Tibial nerve (tissue), 4 donors: ENCODE measurements around the gene CDC42SE2. TPM values are rescaled to one million over a fixed set of nuclear protein-coding genes. Genes with fewer than 3 reads are reported as not detected.
"Not testable (repeated sequence)": the region's sequence is repeated elsewhere in the genome, so short reads cannot be mapped to it uniquely, and the experiment has no call there.

Experiments used
- DNase-seq, 2 donors: peaks; one replicate each; pipeline ENCODE4 v3.0.0-alpha.2; 2019; ENCODE audit warnings: low spot score in 2 of 2
- H3K27ac ChIP-seq, 4 donors: fragments of 200-600 bp; sonication (generic) in 3 of 4; one replicate each; pipeline ENCODE4 v1.5.1; 2017 to 2019; ENCODE audit warnings: mild to moderate bottlenecking in 1 of 4
- H3K27me3 ChIP-seq, 2 donors: fragments of 200-600 bp; sonication (generic) in 1 of 2; one replicate each; pipeline versions ENCODE4 v1.5.1 to v1.6.0; 2017 to 2019
- H3K36me3 ChIP-seq, 3 donors: fragments of 200-600 bp; sonication (generic); one replicate each; pipeline ENCODE4 v1.5.1; 2018 to 2019
- H3K4me1 ChIP-seq, 4 donors: fragments of 200-600 bp; sonication (generic) in 3 of 4; one replicate each; pipeline ENCODE4 v1.5.1; 2017 to 2019
- H3K4me3 ChIP-seq, 4 donors: fragments of 200-600 bp; sonication (generic) in 3 of 4; one replicate each; pipeline ENCODE4 v1.5.1; 2017 to 2019; ENCODE audit warnings: mild to moderate bottlenecking in 1 of 4, moderate library complexity in 1 of 4
- H3K9me3 ChIP-seq, 4 donors: fragments of 200-600 bp; sonication (generic) in 3 of 4; one replicate each; pipeline ENCODE4 v1.5.1; 2017 to 2019
- EP300 ChIP-seq, 2 donors: sonication (generic); formaldehyde crosslinking; IDR thresholded peaks; one replicate each; pipeline ENCODE4 v1.6.1; 2017; ENCODE audit warnings: antibody characterized with exemption in 2 of 2, mild to moderate bottlenecking in 1 of 2
- POLR2A ChIP-seq, 2 donors: fragments of 450-650 bp; IDR thresholded peaks; one replicate each; pipeline ENCODE4 v1.6.1; 2017; ENCODE audit warnings: antibody characterized with exemption in 2 of 2, mild to moderate bottlenecking in 2 of 2, moderate library complexity in 2 of 2
- WGBS, 2 donors: methylation state at CpG; one replicate each; pipeline ENCODE4 v1.1.5; 2018; 5-methylcytosine and 5-hydroxymethylcytosine counted together
- total RNA-seq, 4 donors: library from RNA; depleted of rRNA; stranded (reverse); fragments of >200 nt; gene quantifications; one replicate each; pipeline ENCODE4 v1.1.0, GENCODE V29; 2016
- TF ChIP-seq, protein P1 (sequence below), 5 experiments: fragments of 200-600 bp in 3 of 5; fragments of 450-650 bp in 2 of 5; sonication (generic) in 3 of 5; IDR thresholded peaks; one replicate each; pipeline ENCODE4 v1.5.1; 2016 to 2019; ENCODE audit warnings: antibody characterized with exemption in 5 of 5, mild to moderate bottlenecking in 3 of 5, moderate library complexity in 2 of 5

The CDC42SE2 gene
- total RNA-seq, 4 donors from 2014 or later: 23.1 to 31.8 (median 28.0) TPM

DNA sequence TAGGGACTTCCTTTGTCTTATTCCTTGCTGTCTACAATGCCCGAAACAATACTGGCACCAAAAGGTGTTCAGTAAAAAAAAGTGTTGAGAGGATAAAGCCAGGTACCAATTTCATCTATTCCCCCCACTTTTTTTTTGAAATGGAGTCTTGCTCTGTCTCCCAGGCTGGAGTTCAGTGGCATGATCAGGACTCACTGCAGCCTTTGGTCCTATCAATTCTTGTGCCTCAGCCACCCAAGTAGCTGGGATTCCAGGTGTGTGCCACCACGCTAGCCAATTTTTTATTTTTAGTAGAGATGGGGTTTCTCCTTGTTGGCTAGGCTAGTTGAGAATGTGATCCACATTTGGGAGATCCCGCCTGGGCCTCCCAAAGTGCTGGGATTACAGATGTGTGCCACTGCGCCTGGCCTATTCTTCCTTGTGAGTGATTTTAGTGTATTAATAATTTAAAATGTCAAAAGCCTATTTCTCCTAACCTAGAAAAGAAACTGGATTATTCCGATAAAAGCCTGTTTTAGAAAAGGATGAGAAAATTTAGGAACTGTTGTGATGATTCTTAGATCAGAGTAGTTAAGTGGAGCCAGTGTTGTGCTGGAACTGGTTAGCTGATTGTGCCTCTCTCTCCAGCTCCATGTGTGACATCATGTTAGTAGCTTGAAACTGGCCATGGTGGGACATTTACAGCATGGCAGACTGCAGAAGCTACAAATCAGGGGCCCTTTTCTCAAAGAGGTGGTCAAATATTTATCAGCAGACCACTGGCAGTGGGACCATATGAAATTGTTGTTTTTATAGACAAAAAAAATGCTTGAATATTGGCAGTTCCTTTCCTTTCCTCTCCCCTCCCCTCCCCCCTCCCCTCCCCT is 14.3 kb downstream of the CDC42SE2 start:
- no peak for TF ChIP-seq POLR2A (IDR thresholded peaks at IDR 0.05)
- TF ChIP-seq, protein P1, sequence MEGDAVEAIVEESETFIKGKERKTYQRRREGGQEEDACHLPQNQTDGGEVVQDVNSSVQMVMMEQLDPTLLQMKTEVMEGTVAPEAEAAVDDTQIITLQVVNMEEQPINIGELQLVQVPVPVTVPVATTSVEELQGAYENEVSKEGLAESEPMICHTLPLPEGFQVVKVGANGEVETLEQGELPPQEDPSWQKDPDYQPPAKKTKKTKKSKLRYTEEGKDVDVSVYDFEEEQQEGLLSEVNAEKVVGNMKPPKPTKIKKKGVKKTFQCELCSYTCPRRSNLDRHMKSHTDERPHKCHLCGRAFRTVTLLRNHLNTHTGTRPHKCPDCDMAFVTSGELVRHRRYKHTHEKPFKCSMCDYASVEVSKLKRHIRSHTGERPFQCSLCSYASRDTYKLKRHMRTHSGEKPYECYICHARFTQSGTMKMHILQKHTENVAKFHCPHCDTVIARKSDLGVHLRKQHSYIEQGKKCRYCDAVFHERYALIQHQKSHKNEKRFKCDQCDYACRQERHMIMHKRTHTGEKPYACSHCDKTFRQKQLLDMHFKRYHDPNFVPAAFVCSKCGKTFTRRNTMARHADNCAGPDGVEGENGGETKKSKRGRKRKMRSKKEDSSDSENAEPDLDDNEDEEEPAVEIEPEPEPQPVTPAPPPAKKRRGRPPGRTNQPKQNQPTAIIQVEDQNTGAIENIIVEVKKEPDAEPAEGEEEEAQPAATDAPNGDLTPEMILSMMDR (IDR thresholded peaks at IDR 0.05): no peak
- no peak for TF ChIP-seq EP300 (IDR thresholded peaks at IDR 0.05)
- no peak for DNase-seq
- Histone ChIP-seq H3K36me3 (no peaks in the 10 kb centered on the region), H3K4me3 (no peak overlapping the region), H3K27ac (no peak overlapping the region), H3K9me3 (no peaks in the 10 kb centered on the region), H3K4me1 (peaks cover 0 to 32% (median 19%) of the 10 kb centered on the region in 4 donors), H3K27me3 (no peaks in the 10 kb centered on the region)
- 90 to 97% methylated on average over 5 of the region's 5 CpGs for WGBS, 2 donors

- not testable (repeated sequence) for H3K27ac ChIP-seq, DNase-seq, H3K4me3 ChIP-seq, H3K27me3 ChIP-seq, H3K9me3 ChIP-seq, H3K36me3 ChIP-seq
- peaks cover 0 to 32% (median 19%) of the 10 kb centered on the region in 4 donors for H3K4me1 ChIP-seq
- WGBS, 2 donors: 79 to 89% methylated on average over 6 of the region's 6 CpGs
Observed at GRCh38 chr5:131278741-131279124, 14.9 kb downstream of the CDC42SE2 start.

- H3K4me3 ChIP-seq: no peak overlapping the region
- H3K4me1 ChIP-seq: peaks cover 0 to 32% (median 19%) of the 10 kb centered on the region in 4 donors
- TF ChIP-seq POLR2A (IDR thresholded peaks at IDR 0.05) (no peak), EP300 (IDR thresholded peaks at IDR 0.05) (no peak)
- TF ChIP-seq, protein P1 (IDR thresholded peaks at IDR 0.05): no peak
- 46 to 53% methylated on average over 1 of the region's 1 CpG for WGBS, 2 donors
- DNase-seq: no peak
- no peaks in the 10 kb centered on the region for H3K36me3 ChIP-seq
- H3K9me3 ChIP-seq: no peaks in the 10 kb centered on the region
- H3K27me3 ChIP-seq: no peaks in the 10 kb centered on the region
- H3K27ac ChIP-seq: peak overlapping the region in 3 of 4 donors; percentile 0 to 37 (median 12)
Observed at GRCh38 chr5:131279204-131279603, 15.4 kb downstream of the CDC42SE2 start.

DNA sequence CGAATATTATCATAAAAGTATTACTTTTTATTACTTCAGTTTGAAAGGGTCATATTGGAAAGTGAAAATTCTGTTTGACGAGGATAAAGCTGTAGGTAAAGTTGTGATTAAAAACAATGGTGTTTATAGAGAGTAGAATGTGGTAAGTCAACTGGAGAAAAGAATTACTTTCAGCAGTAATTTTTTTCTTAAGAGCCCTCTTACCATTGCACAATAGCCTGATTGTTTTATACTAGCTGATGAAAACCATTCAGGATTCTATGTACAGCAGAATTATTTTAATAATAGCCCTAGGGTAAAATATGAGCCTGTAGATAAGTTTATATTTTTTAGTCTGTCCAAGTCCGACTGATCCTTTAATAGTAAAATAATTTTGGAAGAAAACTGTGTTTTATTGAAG is 16.6 kb downstream of the CDC42SE2 start:
- no peaks in the 10 kb centered on the region for H3K27me3 ChIP-seq
- H3K4me3 ChIP-seq: no peak overlapping the region
- H3K27ac ChIP-seq: peak overlapping the region in 3 of 4 donors; percentile 0 to 37 (median 12)
- H3K4me1 ChIP-seq: peaks cover 0 to 41% (median 21%) of the 10 kb centered on the region in 4 donors
- H3K36me3 ChIP-seq: no peaks in the 10 kb centered on the region
- no peaks in the 10 kb centered on the region for H3K9me3 ChIP-seq
- 29 to 31% methylated on average over 3 of the region's 3 CpGs for WGBS, 2 donors
- no peak for TF ChIP-seq EP300 (IDR thresholded peaks at IDR 0.05)
- TF ChIP-seq, protein P1 (IDR thresholded peaks at IDR 0.05): no peak
- TF ChIP-seq POLR2A (IDR thresholded peaks at IDR 0.05): no peak
- DNase-seq: no peak

GRCh38 chr5:131281133-131281867 is 17.4 kb downstream of the CDC42SE2 start:
- H3K4me1 ChIP-seq: peaks cover 0 to 48% (median 25%) of the 10 kb centered on the region in 4 donors
- H3K36me3 ChIP-seq: no peaks in the 10 kb centered on the region
- WGBS, 2 donors: 58 to 73% methylated on average over 5 of the region's 5 CpGs
- peak overlapping the region in 2 of 4 donors; percentile 12 to 37 for H3K27ac ChIP-seq
- DNase-seq: no peak
- no peaks in the 10 kb centered on the region for H3K9me3 ChIP-seq
- no peaks in the 10 kb centered on the region for H3K27me3 ChIP-seq
- H3K4me3 ChIP-seq: no peak overlapping the region
- TF ChIP-seq, protein P1 (IDR thresholded peaks at IDR 0.05): no peak
- TF ChIP-seq POLR2A (IDR thresholded peaks at IDR 0.05): no peak
- no peak for TF ChIP-seq EP300 (IDR thresholded peaks at IDR 0.05)
